ENCODE results near the gene ENO3.

ENO3 gene

GRCh38 chr17:4978726-4979125 is 27.8 kb downstream of the ENO3 start:
- DNase-seq: no peak

GRCh38 chr17:4980644-4981216 is 29.8 kb downstream of the ENO3 start:
- peak; percentile 8 for DNase-seq

GRCh38 chr17:4982305-4982704 is 31.4 kb downstream of the ENO3 start:
- DNase-seq: no peak

GRCh38 chr17:4986403-4986802 is 35.5 kb downstream of the ENO3 start:
- no peak for DNase-seq

- DNase-seq: peak; percentile 24
These were observed 36.2 kb downstream of the ENO3 start, which contains the start of gene CAMTA2 for GRCh38 chr17:4986951-4987766. Gene CAMTA2 (minus strand): TSS chr17:4987675. CDS start chr17:4986222, 1,453 bp downstream.

- DNase-seq: no peak
These were observed 37.0 kb downstream of the ENO3 start for GRCh38 chr17:4987767-4988567.

GRCh38 chr17:4994081-4994595 is 43.2 kb downstream of the ENO3 start:
- DNase-seq: no peak

- peak; percentile 50 for DNase-seq
These were observed 46.5 kb downstream of the ENO3 start, which contains the start of the genes INCA1 and KIF1C for GRCh38 chr17:4997302-4998026. Gene INCA1 (minus strand): TSS chr17:4997522. CDS start chr17:4994437, 3,085 bp downstream. Gene KIF1C (plus strand): TSS chr17:4997950. CDS start chr17:5000247, 2,297 bp downstream.

- DNase-seq: no peak
These were observed 47.3 kb downstream of the ENO3 start for GRCh38 chr17:4998027-4998731.

- no peak for DNase-seq
These were observed 48.0 kb downstream of the ENO3 start for GRCh38 chr17:4998732-4999429.

GRCh38 chr17:4999430-5000093 is 48.6 kb downstream of the ENO3 start:
- DNase-seq: no peak

- no peak for DNase-seq
These were observed 49.3 kb downstream of the ENO3 start for GRCh38 chr17:5000237-5000639.

GRCh38 chr17:5002121-5002788 is 51.3 kb downstream of the ENO3 start:
- DNase-seq: no peak

- no peak for DNase-seq
These were observed 52.4 kb downstream of the ENO3 start for GRCh38 chr17:5003214-5003867.
